CD4-positive, alpha-beta T cell treated with Interleukin-17A for 1 hour (primary cell): ENCODE results near the gene GFRA1.

Source experiments
- DNase-seq: peaks from one replicate; pipeline ENCODE4 v3.0.0-alpha.2; 2020

GFRA1 gene

DNA sequence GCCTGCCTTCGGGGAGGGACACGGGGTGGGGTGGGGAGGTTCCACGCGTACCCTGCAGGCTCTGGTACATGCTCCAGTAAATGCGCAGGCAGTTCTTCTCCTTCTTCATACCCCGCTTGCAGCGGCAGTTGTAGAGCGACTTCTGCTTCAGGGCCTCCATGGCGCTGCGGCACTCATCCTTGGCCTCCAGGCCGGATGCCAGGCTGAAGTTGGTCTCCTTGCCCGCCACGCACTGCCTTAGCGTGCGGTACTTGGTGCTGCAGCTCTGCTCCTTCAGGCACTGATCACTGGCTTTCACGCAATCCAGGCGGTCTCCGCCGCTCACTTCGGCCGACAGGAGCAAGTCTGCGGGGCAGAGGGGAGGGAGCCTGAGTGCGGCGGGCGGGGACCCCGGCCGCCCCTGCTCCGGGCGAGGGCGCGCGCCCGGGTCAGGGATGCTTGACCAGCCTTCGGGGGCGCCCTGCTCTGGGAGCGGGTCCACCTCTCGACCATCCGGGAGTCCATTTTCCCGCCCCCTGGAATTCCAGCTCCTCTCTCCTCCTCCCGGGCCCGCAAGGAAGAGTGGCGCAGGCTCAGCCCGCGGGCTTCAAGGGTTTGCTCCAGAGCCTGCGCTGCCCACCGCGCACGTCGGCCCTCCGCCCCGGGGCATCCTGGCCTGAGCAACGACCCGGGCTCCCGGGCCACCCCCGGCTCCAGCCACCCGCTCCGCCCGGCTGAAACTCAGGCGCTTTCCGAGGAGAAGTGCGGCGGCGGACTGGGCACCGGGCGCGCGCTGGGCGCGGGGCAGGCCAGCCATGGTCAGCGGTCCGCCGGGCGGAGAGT is 2.0 kb downstream of the GFRA1 start:
- DNase-seq = no peak

DNA sequence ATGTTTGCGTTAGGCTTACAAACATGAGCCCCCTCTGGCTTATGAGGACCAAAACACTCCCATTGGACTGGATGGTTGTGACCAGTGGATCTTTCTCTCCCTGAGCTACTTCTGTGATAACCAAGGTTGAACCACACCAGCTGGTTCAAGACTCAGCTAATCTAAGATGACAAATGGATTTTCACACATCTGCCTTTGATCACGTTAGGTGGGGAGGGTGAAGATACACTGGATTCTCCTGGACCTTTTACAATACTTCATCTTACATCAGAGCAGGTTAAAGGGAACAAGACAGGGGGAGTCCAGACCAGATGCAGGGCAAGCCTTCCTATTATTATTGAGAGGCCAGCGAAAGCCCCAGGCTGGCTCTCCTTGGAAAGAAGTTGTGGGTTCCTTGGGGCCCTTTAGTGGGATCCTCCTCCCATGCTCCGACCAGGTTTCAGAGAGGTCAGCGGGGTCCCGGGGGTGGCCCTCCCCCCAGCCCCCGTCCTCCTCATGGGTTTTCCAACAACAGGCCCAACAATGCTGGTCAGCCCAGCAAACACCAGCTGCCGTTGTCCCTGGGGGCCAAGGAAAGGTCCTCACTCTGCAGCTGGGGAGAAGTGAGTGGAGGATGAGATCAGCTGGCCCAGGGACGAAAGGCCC is 2.8 kb downstream of the GFRA1 start:
- DNase-seq = no peak

DNA sequence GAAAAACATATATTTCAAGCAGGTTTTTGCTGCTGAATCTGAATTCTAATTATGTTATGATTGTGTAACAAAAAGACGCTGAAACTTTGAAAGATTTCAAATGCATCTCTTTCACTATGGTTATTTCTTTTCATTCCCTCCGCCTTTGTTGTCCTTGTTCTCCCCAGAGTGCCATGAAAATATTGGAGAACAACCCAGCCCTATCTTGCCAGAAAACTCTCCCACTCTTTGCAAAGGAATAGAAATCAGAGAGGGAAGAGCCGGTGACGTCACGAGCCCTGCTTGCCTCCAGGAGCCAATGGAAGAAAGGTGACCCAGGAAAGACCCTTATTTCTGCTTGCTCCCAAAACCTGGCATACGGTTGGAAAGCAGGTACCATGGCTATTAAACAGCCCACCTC is 3.4 kb downstream of the GFRA1 start:
- no peak for DNase-seq

DNA sequence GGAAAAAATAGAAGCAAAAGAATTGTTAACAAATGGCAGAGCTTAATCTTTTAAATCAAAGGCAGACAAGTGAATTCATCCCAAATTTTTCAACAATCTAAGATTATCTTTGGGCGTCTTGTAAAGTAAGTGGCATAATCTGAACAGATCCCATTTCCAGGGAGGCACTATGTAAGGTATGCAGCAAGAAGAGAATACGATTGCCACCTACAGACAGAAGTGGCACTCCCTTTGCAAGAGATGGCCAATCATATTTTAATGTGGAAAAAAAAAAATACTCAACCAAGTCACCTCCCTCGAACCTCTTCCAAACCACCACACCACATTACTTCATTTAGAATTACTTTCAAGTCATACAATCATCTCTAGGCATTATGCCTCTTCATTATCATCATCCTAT is 4.0 kb downstream of the GFRA1 start:
- DNase-seq = no peak

DNA sequence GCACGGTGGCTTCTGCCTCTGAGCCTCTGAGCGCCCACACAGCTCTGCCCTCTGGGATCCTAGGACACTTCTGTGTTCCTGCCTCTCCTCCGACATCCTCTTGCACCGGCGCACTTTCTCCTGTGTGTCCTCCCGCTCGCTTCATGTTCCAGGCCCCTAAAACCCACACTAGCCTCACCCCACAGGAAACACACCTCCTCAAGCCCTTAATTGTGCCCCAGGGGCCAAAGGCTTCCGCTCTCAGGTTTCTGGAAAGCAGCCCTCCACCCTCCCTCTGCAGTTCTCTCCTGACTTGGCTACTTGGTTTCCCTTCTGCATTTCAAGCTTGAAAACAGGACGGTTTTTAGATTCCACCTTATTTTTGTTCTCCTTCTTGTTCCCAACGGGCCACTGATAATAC is 7.3 kb downstream of the GFRA1 start:
- no peak for DNase-seq

DNA sequence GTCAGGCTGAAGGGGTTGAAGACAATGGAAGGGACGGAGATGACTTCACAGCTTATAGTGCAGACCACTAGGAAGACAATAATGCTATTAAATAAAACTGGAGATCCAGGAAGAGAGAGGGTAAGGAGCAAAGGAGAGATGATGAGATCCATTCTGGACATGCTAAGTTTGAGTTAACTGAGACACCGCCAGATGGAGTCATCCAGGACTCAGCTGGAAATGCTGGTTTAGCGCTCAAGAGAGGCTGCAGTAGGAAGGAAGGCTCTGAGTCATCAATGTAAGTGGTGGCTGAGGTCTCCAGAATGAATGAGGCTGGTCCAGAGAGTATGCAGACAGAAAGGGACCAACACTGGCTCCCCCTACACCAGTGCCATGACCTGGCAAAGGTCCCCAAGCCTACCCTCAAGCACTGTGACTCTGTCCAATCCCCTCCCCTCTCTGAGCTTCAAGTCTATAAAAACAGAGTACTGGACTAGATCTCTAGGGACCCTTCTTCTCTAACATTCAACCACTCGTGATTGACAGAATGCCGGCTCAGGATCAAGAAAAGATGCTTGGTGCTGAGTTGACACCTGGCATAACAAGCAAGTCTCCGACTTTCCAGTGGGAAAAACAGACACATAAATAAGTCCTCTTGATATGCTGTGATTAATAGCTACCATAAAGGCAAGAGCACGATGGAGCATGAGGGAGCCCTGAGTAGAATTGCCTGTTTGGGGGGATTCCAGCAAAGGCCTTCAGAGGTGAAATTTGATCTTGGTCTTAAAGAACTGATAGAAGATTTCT is 8.9 kb downstream of the GFRA1 start:
- no peak for DNase-seq

DNA sequence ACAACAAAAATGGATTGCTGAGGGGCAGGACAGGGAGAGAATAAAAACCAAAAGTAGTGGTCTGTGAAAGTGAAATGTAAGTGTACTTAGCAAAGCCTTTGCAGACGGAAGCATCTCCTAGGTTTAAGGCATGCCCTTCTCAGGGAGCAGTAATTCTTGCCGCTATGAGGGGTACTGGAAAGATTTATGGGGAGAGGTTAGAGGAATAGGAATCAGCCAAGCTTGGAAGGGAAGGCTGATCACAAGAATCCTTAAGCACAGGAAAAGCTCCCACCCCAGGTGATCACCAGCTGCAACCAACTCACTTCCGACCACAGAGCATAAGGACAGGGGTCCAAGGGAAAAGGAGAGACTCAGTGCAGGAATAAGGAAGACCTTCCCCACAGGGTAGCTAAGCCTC is 10.3 kb downstream of the GFRA1 start:
- no peak for DNase-seq

DNA sequence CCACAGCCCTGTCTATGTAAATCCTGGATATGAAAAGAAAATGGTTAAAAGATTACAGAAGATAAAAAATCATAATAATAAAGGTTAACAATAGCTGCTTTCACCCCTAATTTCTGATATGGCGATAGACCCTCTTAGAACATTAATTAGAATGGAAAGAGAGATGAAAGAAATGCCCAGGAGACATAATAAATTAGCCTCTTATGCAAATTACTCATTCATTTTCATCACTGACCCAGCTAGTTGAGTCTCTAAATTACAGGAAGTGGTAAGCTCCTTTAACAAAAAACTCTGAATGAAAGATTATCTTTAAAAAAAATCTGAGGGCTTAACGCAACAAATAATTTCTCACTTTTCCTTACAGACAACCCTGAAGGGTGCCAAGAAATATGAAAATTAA is 12.4 kb downstream of the GFRA1 start:
- no peak for DNase-seq

DNA sequence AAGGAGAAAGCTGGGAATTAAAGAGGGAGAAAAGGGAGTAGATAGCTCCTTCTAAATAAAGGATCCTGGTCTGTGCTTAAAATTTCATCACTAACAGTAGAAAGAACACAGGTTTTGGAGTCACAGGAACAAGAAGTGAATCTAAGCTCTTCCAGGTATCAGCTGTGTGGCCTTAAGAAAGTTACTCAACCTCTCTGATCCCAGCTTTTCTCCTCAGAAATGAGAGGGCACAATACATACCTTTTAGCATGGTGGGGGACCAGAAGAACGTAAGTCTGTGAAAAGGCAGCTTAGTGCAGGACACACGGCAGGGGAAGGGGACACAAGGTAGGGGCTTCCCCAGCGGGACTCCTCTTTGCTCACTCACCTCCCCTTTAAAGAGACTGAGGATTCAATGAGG is 13.4 kb downstream of the GFRA1 start:
- no peak for DNase-seq

DNA sequence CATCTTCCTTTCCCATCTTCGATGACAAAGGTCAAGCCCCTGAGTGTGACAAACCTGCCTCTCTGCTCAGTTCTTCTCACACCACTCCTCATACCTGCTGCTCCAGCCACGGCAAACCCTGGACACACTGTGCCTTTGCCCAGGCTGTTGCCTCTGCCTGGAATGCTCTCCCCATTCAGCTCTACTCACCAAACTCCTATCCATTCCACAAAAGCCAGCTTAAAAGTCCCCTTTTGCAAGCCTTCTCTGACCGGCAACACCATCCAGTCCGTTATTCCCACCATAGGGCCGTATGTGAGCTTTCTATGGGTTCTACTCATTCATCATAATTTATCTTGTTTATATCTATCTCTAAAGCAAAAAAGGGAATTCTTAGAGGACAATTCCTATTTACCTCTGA is 15.2 kb downstream of the GFRA1 start:
- DNase-seq = no peak

DNA sequence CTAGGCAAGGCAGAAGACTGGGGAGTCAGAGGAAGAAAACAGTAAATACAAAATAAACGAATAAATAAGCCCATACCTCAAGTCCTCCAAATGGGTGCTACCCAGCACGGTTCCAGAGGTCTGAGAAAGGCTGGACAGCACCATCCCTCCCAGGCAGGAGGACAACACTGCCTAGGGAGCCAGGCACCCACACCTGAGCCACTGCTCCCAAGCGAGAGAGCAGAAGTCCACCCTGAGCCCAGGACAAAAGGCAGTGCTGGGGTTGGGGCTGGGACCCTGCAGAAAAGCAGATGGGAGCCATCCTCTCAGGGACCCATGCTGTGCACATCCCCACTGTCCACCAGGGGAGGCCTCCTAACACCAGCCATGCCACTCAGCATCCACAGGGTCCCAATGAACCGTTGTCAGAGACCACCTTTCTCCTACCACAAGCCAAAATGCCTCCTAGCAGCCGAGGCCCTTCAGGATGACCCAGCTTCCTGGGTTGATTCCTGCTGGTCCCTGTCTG is 16.2 kb downstream of the GFRA1 start:
- no peak for DNase-seq

DNA sequence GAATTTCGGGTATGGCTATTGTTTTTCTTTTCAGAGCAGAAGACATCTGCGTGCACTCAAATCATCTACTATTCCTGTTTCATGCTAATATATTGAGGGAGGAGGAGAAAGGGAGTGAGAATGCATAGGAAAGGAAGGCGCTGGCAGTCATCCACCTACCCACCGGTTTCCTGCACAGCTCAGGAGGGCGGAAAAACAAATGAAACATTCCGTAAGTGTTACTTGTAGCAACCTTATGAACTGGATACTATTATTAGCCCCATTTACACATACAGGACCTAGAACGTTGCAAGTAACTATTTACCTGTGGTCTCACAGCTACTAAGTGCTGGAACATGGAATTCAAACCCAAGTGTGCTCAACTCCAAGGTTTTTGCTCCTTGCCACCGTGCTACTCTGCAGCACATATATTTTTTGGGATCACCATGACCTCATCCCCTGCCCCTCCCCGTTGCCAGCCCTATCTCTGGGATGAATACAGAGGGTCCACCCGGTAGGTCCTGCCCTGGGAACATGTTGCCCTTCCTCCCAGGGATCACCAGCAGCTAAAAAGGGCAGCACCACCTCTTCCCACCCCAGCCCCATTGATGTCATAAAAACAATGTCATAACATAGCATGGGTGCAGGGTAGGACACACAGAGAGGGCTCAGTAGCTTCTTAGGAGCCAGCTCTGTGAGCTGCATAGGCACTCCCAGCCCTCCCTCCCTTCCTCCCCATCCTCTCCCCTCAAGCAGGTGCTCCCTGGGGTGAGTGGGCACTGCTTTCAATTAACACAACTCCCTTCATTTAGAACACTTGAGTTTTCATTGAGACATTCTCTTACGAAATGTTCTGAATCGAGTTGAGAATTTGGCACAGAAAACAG is 16.9 kb downstream of the GFRA1 start:
- no peak for DNase-seq

DNA sequence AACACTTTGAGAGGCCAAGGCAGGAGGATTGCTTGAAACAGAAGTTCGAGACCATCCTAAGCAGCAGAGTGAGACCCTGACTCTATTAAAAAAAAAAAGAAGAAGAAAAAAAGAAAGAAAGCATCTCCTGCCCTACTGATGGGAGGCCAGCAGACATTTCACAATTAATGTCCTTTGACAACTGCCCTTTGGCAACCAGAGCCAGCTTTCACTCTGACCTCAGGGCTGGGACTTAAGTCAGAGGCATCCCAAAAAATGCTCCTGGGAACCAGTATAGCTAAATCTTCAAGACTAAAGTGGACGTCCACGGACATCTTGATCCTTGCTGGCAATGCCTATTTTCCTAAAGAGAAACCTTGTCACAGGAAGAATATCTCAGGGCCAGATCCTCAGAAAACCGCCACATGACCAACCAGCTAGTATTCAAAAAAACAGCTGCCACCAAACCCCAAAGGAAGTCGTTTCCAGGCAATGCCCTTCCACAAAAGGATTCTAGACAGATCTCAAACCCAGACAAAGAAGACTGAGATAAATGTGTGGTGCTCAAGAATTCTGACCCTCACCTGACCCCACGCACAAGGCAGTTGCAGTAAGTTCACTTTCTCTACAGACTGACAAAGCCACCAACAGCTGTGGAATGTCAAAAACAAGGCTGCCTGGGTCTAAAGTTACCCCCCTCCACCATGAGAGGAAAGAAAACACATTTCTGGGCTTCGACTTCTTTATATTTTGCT is 18.4 kb downstream of the GFRA1 start:
- DNase-seq = no peak

DNA sequence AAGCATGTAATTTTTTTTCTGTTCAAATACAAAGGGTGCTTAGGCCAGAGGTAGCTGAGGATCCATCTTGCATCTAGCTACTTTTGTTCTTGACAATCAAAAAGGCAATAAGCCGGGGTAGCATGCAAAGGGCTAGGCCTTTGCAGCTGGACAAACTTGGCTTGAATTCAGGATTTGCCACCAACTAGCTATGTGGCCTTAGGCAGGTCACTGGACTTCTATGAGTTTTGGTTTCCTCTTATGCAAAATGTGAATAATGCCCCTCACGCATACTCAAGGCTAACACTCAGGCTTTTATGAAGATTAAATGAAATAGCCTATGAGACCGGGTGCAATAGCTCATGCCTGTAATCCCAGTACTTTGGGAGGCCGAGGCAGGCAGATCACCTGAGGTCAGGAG is 19.3 kb downstream of the GFRA1 start:
- DNase-seq = no peak

DNA sequence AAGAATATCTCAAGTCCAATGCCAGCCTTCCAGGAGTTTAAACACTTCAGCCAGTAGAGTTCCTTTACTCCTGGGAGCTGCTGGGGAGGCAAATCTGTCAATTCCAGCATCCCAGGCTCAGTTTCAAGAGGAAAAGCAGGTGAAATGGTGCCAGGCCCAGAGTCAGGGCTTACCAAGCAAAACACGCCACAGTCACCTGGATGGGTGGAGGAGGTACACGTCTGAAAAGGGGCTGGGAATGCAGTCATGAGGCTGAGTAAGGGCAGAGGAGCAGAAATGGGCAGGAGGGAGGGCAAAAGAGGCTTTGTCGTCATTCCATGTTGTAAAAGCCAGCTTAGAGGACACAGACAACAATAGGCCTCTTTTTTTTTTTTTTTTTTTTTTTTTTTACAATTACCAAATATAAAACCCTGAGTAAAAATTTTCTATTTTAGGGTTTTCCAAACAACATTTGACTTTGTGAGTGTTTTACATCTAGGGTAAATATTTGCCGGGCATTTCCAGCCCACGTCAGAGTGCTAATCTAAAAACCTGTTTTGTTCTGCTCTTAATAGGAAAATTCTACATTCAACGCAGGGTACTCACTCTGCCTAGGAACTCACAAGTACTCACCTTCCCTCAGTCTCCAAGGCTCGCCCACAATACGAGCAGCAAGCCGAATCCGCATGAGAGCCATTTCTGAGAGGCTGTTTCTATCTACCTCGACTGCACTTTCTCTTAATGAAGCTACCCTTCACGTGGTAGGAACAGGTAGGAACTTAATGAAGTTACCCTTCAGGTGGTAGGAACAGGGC is 21.2 kb downstream of the GFRA1 start:
- DNase-seq = no peak

DNA sequence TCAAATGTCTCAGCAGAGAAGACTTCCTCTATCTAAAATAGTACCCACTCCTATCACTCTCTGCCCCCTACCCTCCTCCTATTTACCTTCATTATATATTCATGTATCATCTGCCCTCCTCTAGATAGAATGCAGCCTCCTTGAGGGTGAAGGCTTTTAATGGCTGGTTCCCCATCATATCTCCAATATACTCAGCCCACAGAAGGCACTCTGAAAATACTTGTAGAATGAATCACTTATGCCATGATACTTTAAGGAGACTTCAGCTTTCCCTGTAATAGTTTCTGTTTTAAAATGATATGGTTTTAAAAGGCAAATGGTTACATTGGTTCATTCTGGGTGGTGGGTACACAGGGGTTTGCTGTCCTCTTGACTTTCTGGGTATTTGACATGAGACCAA is 25.3 kb downstream of the GFRA1 start:
- DNase-seq = no peak

DNA sequence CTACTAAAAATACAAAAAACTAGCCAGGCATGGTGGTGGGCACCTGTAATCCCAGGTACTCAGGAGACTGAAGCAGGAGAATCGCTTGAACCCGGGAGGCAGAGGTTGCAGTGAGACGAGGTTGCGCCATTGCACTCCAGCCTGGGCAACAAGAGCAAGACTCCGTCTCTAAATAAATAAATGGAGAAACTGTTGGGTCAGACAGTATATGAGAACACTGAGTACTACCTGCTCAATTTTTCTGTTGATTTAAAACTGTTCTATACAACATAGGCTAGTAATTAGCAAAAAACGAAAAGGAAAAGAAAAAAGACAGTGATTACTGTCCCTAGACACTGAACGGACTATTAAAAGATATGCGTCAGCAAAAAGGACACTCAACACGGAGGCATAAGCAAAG is 26.7 kb downstream of the GFRA1 start:
- DNase-seq = no peak

DNA sequence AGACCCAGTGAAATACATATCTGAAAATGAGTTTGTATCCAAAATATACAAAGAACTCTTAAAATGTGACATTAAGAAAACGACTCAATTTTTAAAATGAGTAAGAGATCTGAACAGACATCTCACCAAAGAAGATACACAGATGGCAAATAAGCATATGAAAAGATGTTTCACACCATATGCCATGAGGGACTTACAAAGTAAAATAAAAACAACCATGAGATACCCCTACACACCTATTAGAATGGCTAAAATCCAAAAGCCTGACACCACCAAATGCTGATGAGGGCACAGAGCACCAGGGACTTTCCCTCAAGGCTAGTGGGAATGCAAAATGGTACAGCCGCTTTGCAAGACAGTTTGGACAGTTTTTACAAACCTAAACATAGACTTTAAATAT is 27.9 kb downstream of the GFRA1 start:
- DNase-seq = no peak

DNA sequence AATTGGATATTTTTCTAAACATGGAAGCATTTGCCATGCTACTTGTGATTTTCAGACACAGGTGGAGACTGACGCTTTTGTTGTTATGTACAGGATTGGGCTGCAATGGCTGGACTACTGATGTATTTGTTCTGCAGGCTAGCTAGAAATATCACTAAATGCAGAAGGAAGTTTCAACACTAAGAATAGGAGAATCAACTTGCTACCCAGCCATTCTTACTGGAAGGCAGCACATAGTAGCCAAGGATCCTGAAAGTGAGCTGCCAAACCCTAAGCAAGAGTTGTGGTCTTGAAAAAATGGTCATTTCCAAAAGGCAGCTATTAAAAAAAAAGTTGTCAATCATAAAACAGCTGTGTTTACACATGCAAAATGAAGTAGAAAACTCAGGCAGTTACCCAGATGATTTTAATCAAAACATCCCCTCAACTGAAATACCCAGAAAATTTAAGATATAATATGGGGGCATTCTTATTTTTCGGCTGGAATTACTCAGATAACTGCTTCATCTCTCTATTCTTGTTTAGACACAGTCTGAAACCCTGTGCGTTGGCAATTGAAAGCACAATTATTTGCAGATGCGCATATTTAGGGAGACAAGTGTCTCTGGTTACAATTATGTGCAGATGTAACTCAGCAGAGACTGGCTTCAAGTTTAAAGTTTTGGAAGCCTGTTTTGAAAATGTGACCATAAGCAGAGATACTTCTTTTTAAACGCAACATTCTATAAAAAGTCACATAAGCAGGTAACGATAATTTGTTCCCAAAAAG is 31.2 kb downstream of the GFRA1 start:
- DNase-seq = no peak

DNA sequence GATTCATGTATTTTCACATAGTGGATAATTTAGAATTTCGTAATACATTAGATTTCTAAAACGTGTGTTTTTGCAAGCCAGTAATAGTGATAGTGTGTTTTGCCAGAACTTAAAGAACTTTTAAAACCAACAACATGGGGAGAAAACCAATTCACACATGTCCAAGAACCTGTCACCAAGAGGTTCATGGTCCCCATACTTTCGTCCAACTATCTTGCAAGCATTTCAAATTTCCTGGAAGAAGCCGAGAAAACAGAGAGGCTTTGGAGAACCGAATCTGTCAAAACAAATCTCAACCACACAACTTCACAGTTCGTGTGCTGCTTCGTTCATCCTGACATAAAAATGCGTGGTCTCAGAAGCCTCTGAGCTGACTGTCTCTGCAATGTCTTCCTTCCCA is 31.9 kb downstream of the GFRA1 start:
- no peak for DNase-seq
